PC-3 (cell line): ENCODE measurements around the gene CACTIN. TPM values are rescaled to one million over a fixed set of nuclear protein-coding genes. Genes with fewer than 3 reads are reported as not detected.

Source experiments
- ATAC-seq: fragments of 200-7000 bp; cut with Tn5 transposase; 2 replicates; pipeline ENCODE4 v1.9.1; 2020; ENCODE audit warnings: mild to moderate bottlenecking, moderate library complexity
- BruUV-seq: library from RNA; stranded (reverse); fragments of 400-500 nt; replicated peaks from 2 replicates; lab custom pipeline; 2021; lab: Mats Ljungman, UMichigan
- CTCF ChIA-PET: fragments of 300-600 bp; sonication (Branson Sonifier 250); formaldehyde crosslinking; loops from one replicate; lab custom pipeline; 2022; ENCODE audit warnings: antibody characterized with exemption; lab: Charles Lee
- POLR2A ChIA-PET: fragments of 300-600 bp; sonication (Branson Sonifier 250); formaldehyde crosslinking; loops from one replicate; lab custom pipeline; 2022; ENCODE audit warnings: antibody characterized with exemption; ENCODE audit not compliant: unreplicated experiment; lab: Charles Lee
- DNase-seq: peaks from one replicate; pipeline ENCODE4 v3.0.0-alpha.2; 2015
- H2AFZ ChIP-seq: fragments of 300-600 bp; sonication (generic); 2 replicates; pipeline ENCODE4 v1.6.0; 2016; ENCODE audit warnings: antibody characterized with exemption, low read length
- H3F3A ChIP-seq: fragments of 300-600 bp; sonication (generic); one replicate; pipeline ENCODE4 v1.6.0; 2017; ENCODE audit warnings: antibody characterized with exemption, low read length, control low read depth, mild to moderate bottlenecking; ENCODE audit not compliant: unreplicated experiment
- H3K27ac ChIP-seq: fragments of 300-600 bp; sonication (generic); 2 replicates; pipeline ENCODE4 v1.5.1; 2016; ENCODE audit warnings: mild to moderate bottlenecking, low read length
- H3K27me3 ChIP-seq: fragments of 300-600 bp; sonication (generic); 2 replicates; pipeline ENCODE4 v1.6.1; 2016; ENCODE audit warnings: low read length, mixed read lengths
- H3K36me3 ChIP-seq: fragments of 300-600 bp; sonication (generic); 2 replicates; pipeline ENCODE4 v1.6.1; 2016; ENCODE audit warnings: low read depth, mixed run types, low read length, mixed read lengths
- H3K4me1 ChIP-seq: fragments of 300-600 bp; sonication (generic); 2 replicates; pipeline ENCODE4 v1.5.1; 2016; ENCODE audit warnings: low read length; ENCODE audit not compliant: insufficient read depth
- H3K4me2 ChIP-seq: fragments of 300-600 bp; sonication (generic); 2 replicates; pipeline ENCODE4 v1.6.0; 2016; ENCODE audit warnings: low read length
- H3K4me3 ChIP-seq: fragments of 300-600 bp; sonication (generic); 2 replicates; pipeline ENCODE4 v1.5.1; 2016; ENCODE audit warnings: mild to moderate bottlenecking, low read length, mixed read lengths
- H3K79me2 ChIP-seq: fragments of 300-600 bp; sonication (generic); 2 replicates; pipeline ENCODE4 v1.6.1; 2017; ENCODE audit warnings: low read length, mixed read lengths
- H3K9ac ChIP-seq: fragments of 300-600 bp; sonication (generic); 2 replicates; pipeline ENCODE4 v1.6.0; 2016; ENCODE audit warnings: mild to moderate bottlenecking, low read length
- H3K9me2 ChIP-seq: fragments of 300-600 bp; sonication (generic); replicated peaks from 2 replicates; pipeline ENCODE4 v1.6.1; 2016; ENCODE audit warnings: mixed run types, low read length, mixed read lengths
- H3K9me3 ChIP-seq: fragments of 300-600 bp; sonication (generic); 2 replicates; pipeline ENCODE4 v1.6.1; 2016; ENCODE audit warnings: low read length, mixed read lengths
- H4K20me1 ChIP-seq: fragments of 300-600 bp; sonication (generic); 2 replicates; pipeline ENCODE4 v1.6.1; 2016; ENCODE audit warnings: low read length, mixed read lengths
- CTCF ChIP-seq: fragments of 300-600 bp; sonication (generic); conservative IDR thresholded peaks from 2 replicates; pipeline ENCODE4 v1.5.1; 2017; ENCODE audit warnings: antibody characterized with exemption, low read depth, mild to moderate bottlenecking, low read length
- EZH2 ChIP-seq: fragments of 300-600 bp; sonication (generic); IDR thresholded peaks from one replicate; pipeline ENCODE4 v1.6.1; 2017; ENCODE audit warnings: antibody characterized with exemption, mild to moderate bottlenecking, low read length; ENCODE audit not compliant: unreplicated experiment
- EZH2phosphoT487 ChIP-seq: fragments of 300-600 bp; sonication (generic); IDR thresholded peaks from 2 replicates; pipeline ENCODE4 v1.6.1; 2018; ENCODE audit warnings: mild to moderate bottlenecking, antibody characterized with exemption, low read length, borderline replicate concordance
- intact Hi-C: fragments of 100-400 bp; cut with micrococcal nuclease; formaldehyde crosslinking; loops from 2 replicates; pipeline ENCODE4 v1.9.0; 2023
- total RNA-seq: library from RNA; depleted of rRNA; stranded (reverse); fragments of >200 nt; gene quantifications from 2 replicates; pipeline ENCODE4 v1.2.3, GENCODE V29; 2014

Gene CACTIN
- total RNA-seq, 1 experiment from 2014 or later: 47.8 TPM

GRCh38 chr19:3665681-3666544 is 39.3 kb upstream of the CACTIN start:
- ATAC-seq: peak; percentile 84
- Histone ChIP-seq H3K9me3 (no peaks in the 10 kb centered on the region), H3K27ac (no peak overlapping the region), H3K4me2 (no peak overlapping the region), H4K20me1 (no peaks in the 10 kb centered on the region), H3K9ac (no peak overlapping the region), H2AFZ (no peak overlapping the region), H3K27me3 (no peaks in the 10 kb centered on the region), H3K4me3 (no peak overlapping the region), H3K36me3 (no peaks in the 10 kb centered on the region; the same call in 1 of the 2 replicates), H3K79me2 (no peaks in the 10 kb centered on the region), H3K9me2 (no peaks in the 10 kb centered on the region), H3F3A (no peaks in the 10 kb centered on the region), H3K4me1 (no peaks in the 10 kb centered on the region)
- CTCF ChIA-PET: no interaction called here
- TF ChIP-seq EZH2 (no peak), EZH2phosphoT487 (no peak), CTCF (peak; percentile 83)
- no TSS peak for BruUV-seq
- POLR2A ChIA-PET: no interaction called here
- peak; percentile 26 for DNase-seq
- intact Hi-C loops: loop anchor here (2.0 kb wide), 1 partner anchor 53 kb away; no protein-coding TSS in a partner anchor

GRCh38 chr19:3664879-3665642 is 38.5 kb upstream of the CACTIN start:
- intact Hi-C loops: no loop called here
- Histone ChIP-seq H3K4me2 (no peak overlapping the region), H4K20me1 (no peaks in the 10 kb centered on the region), H3K9ac (no peak overlapping the region), H3K27me3 (no peaks in the 10 kb centered on the region), H3K36me3 (no peaks in the 10 kb centered on the region; the same call in 1 of the 2 replicates), H3F3A (no peaks in the 10 kb centered on the region), H3K4me1 (no peaks in the 10 kb centered on the region), H3K27ac (no peak overlapping the region), H3K9me3 (no peaks in the 10 kb centered on the region), H3K79me2 (no peaks in the 10 kb centered on the region), H3K9me2 (no peaks in the 10 kb centered on the region), H2AFZ (no peak overlapping the region), H3K4me3 (no peak overlapping the region)
- ATAC-seq (no peak), DNase-seq (no peak)
- ChIA-PET CTCF (no interaction called here), POLR2A (no interaction called here)
- TF ChIP-seq EZH2: no peak
- no peak for TF ChIP-seq EZH2phosphoT487
- TF ChIP-seq CTCF: no peak
- no TSS peak for BruUV-seq
